ENCODE results near the gene ABCC3.

Gene ABCC3

GRCh38 chr17:50662632-50663225 is 28.0 kb downstream of the ABCC3 start:
- DNase-seq (ENCODE audit: low spot score): no peak
- TF ChIP-seq CTCF (IDR thresholded peaks at IDR 0.05; ENCODE audit: extremely low read depth, missing control alignments): no peak

DNA sequence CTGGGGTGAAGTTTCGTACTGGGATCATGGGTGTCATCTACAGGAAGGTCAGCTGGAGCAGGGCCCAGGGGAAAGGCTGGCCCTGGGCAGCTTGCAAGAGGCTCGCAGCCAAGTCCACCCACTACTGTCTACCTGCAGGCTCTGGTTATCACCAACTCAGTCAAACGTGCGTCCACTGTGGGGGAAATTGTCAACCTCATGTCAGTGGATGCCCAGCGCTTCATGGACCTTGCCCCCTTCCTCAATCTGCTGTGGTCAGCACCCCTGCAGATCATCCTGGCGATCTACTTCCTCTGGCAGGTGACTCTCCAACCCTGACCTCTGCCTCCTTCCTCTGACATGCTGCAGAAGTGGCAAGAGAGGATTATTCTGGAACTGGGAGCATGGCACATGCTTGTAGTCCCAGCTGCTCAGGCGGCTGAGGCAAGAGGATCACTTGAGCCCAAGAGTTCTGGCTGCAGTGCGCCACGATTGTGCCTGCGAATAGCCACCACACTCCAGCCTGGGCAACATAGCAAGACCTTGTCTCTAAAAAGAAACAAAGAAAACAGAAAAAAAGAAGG is 29.2 kb downstream of the ABCC3 start:
- no peak for DNase-seq (ENCODE audit: low spot score)
- TF ChIP-seq CTCF (IDR thresholded peaks at IDR 0.05; ENCODE audit: extremely low read depth, missing control alignments): no peak

DNA sequence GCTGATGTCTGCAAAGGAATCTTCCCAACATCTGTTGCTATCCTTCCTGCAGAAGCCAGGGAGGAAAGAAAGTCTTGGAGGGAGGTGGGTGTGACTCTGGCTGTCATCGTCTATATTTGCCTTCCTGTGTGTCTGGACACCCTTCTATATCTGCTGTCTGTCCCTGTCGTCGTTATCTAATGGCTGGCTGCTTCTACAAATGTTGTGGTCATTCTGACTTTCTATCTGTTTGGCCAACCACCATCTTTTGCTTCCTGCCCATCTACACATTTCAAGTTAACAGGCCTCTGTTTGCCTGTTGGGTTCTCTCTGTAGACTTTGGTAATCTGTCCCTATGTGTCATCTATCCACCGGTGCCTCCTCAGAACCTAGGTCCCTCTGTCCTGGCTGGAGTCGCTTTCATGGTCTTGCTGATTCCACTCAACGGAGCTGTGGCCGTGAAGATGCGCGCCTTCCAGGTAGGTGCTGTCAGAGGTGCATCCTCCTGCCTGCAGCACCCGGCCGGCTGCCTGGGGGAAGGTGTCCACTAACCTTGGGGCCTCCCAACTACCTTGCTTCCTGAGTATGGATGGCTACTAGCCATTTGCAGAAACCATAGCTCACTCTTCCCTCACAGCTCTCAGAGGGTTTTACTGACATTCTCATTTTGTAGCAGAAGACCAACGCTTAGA is 30.2 kb downstream of the ABCC3 start:
- no peak for TF ChIP-seq CTCF (IDR thresholded peaks at IDR 0.05; ENCODE audit: extremely low read depth, missing control alignments)

DNA sequence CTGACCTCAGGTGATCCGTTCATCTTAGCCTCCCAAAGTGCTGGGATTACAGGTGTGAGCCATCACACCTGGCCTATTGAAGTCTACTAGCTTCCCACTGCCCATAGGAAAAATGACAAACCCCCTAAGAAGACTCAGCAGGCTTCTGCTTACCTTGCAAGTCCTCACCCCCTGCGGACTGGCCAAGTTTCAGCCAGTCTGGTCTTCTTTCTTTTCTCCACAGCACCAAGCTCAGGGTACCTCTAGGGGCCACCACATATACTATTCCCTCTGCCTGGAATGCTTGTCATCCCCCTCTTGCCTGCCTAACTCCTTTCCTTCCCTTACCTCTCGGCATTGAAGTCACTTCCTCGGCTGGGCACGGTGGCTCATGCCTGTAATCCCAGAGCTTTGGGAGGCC is 31.2 kb downstream of the ABCC3 start:
- DNase-seq (ENCODE audit: low spot score): no peak
- TF ChIP-seq CTCF (IDR thresholded peaks at IDR 0.05; ENCODE audit: extremely low read depth, missing control alignments): no peak

More for the DNA sequence above, 30.2 kb downstream of the ABCC3 start:
- no peak for DNase-seq (ENCODE audit: low spot score)

- no peak for TF ChIP-seq CTCF (IDR thresholded peaks at IDR 0.05; ENCODE audit: extremely low read depth, missing control alignments)
- no peak for DNase-seq (ENCODE audit: low spot score)
Observed at GRCh38 chr17:50666316-50666715, 31.6 kb downstream of the ABCC3 start.

DNA sequence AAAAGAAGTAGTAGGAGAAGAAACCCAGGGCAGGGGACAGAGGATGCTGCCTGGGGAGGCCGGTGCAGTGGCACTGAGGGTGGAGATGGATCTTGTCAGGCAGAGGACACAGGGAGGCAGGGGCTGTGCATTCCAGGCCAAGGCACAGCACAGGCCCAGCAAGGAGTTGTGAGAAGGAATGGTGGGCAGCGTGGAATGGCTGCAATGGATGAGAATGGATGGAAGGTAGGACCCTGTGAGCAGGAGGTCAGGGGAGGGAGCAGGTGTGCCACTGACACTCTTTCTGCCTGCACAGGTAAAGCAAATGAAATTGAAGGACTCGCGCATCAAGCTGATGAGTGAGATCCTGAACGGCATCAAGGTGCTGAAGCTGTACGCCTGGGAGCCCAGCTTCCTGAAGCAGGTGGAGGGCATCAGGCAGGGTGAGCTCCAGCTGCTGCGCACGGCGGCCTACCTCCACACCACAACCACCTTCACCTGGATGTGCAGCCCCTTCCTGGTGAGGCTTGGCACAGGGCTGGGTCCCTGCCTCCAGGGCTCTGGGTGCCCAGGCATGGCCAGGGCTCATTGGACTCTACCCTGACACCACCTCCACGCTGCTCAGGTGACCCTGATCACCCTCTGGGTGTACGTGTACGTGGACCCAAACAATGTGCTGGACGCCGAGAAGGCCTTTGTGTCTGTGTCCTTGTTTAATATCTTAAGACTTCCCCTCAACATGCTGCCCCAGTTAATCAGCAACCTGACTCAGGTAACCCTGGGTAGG is 32.8 kb downstream of the ABCC3 start:
- no peak for DNase-seq (ENCODE audit: low spot score)
- no peak for TF ChIP-seq CTCF (IDR thresholded peaks at IDR 0.05; ENCODE audit: extremely low read depth, missing control alignments)
